Eye (tissue), 1 donor: ENCODE data around the gene CLDN8.

Experiments used
- DNase-seq: peaks from one replicate; pipeline ENCODE4 v3.0.0-alpha.2; 2015

CLDN8 gene

DNA sequence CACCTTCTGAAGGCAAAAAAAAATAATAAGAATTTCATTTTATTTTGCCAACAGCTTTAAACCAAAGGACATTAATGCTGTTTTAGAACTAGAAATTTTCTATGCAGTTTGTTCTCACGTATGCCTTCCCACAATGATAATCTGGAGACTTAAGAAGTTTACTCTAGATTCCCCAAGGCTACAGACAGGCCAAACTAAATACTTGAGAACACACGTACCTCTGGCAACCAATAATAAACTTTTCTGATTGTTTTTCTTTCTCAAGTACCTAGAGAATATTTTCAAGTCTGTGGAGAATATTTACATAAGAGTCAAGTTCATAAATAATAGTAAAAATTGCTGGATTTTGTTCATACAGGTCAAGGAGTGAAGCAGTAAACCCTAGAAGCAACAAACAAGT lies 15.9 kb downstream of the CLDN8 start:
- DNase-seq = no peak

GRCh38 chr21:30194701-30195299 lies 21.1 kb downstream of the CLDN8 start:
- peak; percentile 74 for DNase-seq

DNA sequence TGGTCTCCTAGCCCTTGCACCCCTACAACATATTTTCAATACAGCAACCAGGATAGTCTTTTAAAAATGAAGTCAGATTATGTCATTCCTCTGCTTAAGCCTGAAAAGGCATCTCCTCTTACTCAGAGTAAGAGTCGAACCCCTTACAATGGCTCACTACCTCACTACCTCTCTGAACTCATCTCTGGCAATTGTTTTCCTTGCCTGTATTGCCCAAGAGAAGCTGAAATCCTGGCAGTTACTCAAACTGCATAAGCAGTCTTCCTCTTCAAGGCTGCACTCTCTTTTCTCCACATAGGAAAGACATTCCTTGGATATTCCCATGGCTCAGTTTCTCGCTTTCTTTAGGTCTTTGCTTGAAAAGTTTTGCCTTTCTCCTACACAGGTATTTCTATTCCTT lies 22.7 kb downstream of the CLDN8 start:
- no peak for DNase-seq

- no peak for DNase-seq
These were observed 25.3 kb downstream of the CLDN8 start for GRCh38 chr21:30190554-30190953.

DNA sequence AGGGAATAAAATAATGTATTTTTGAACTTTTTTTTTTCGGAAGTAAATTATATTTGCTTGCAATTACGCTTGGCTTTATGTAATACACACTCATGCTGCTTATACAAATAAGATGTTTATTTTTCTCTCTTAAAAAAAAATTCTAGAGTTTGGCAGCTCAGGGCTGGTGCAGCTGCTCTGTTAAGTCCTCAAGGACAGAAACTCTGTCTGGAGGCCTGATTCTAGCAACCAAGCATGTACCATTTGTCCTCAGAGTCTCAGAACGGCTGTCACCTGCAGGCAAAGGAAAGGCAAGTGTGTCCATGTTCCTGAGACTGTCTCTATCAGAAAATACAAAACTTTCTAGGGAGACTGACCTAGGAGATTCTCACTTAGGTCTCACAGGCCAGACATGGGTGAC lies 26.1 kb downstream of the CLDN8 start:
- DNase-seq = no peak

GRCh38 chr21:30186242-30186641 lies 29.7 kb downstream of the CLDN8 start:
- no peak for DNase-seq

DNA sequence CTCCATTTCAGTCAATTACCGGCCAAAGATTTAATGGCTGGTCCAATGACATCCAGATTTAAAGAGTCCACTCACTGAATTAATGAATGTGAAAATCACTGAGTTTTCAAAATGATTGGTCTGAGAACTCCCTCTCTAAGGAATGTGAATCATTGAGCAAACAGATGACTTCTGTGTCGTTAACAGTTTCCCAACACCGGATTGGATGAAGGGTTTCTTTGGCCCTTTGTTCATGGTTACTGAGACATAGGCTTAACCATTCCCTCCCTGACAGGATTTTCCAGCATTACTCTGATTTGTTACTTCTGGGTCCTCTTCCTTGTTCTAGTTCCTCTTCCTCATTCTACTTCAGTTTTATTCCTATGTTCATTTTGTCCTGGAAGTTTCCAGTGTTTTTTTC lies 47.8 kb downstream of the CLDN8 start:
- no peak for DNase-seq

GRCh38 chr21:30166705-30167104 lies 49.2 kb downstream of the CLDN8 start, which contains the start of gene CLDN17:
Gene CLDN17 (minus strand): TSS chr21:30166805. CDS start chr21:30166617, 188 bp downstream.
- no peak for DNase-seq

- DNase-seq = no peak
These were observed 49.7 kb downstream of the CLDN8 start for GRCh38 chr21:30166171-30166570.

GRCh38 chr21:30164796-30165195 lies 51.1 kb downstream of the CLDN8 start:
- DNase-seq = no peak
